ENCODE measurements around the gene CERKL. TPM values are rescaled to one million over a fixed set of nuclear protein-coding genes. Genes with fewer than 3 reads are reported as not detected.
"Not testable (repeated sequence)": the region's sequence is repeated elsewhere in the genome, so short reads cannot be mapped to it uniquely, and the experiment has no call there.

Gene CERKL, protein sequence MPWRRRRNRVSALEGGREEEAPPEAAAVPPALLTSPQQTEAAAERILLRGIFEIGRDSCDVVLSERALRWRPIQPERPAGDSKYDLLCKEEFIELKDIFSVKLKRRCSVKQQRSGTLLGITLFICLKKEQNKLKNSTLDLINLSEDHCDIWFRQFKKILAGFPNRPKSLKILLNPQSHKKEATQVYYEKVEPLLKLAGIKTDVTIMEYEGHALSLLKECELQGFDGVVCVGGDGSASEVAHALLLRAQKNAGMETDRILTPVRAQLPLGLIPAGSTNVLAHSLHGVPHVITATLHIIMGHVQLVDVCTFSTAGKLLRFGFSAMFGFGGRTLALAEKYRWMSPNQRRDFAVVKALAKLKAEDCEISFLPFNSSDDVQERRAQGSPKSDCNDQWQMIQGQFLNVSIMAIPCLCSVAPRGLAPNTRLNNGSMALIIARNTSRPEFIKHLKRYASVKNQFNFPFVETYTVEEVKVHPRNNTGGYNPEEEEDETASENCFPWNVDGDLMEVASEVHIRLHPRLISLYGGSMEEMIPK
- total RNA-seq (not detected), polyA plus RNA-seq (not detected)
- long read RNA-seq, donor 1, result 0 reads
- long read RNA-seq, donor 2, result 0 reads
- long read RNA-seq, donor 3, result 0 reads

DNA sequence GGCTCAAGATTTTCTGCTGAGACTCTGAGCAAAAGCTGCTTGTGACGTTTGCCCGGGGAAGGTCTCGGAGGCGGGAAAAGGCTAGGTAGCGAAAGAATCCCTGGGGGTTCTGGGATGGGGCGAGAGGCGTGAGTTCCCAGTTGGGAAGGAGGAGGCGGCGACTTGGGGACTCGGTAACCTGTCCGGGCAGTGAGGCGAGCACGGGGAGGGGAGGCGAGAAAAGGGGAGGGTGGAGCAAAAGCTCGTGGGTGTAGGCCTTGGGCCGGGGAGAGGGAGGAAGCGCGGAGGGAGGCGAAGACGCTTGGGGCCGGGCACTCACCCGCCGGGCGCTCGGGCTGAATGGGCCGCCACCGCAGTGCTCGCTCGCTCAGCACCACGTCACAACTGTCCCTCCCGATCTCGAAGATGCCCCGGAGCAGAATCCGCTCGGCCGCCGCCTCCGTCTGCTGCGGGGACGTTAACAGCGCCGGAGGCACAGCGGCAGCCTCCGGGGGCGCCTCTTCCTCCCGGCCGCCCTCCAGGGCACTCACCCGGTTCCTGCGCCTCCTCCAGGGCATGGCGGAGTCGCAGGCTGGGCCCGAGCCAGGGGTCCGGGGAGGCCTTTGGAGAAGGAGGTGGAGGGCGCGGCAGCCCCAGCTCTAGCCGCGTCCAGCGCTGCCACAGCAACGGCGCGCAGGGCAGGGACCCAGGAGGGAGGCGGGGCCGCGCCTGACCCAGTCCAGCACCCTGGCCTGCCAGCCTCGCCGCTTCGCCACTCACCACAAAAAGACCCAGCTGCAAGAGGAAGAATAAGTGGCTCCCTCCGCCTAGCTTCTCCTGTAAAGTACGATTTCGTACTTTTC, at the start of gene CERKL:
TSS of gene CERKL (minus strand) at position 656 of the 842 bp plus-strand sequence. CDS start at position 557, 99 bp downstream.
- H3K9me3 ChIP-seq, result no peaks in the 10 kb centered on the region
- TF ChIP-seq, protein P1, sequence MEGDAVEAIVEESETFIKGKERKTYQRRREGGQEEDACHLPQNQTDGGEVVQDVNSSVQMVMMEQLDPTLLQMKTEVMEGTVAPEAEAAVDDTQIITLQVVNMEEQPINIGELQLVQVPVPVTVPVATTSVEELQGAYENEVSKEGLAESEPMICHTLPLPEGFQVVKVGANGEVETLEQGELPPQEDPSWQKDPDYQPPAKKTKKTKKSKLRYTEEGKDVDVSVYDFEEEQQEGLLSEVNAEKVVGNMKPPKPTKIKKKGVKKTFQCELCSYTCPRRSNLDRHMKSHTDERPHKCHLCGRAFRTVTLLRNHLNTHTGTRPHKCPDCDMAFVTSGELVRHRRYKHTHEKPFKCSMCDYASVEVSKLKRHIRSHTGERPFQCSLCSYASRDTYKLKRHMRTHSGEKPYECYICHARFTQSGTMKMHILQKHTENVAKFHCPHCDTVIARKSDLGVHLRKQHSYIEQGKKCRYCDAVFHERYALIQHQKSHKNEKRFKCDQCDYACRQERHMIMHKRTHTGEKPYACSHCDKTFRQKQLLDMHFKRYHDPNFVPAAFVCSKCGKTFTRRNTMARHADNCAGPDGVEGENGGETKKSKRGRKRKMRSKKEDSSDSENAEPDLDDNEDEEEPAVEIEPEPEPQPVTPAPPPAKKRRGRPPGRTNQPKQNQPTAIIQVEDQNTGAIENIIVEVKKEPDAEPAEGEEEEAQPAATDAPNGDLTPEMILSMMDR (IDR thresholded peaks at IDR 0.05), result no peak
- intact Hi-C loops (cut with DNase I), result no loop called here
- H3K36me3 ChIP-seq, result no peaks in the 10 kb centered on the region
- peak within 1 kb of the TSS; percentile 23 to 63 (median 52) for H3K4me3 ChIP-seq
- H3K4me1 ChIP-seq, result peaks cover 0 to 15% (median 8%) of the 10 kb centered on the region in 9 donors
- ATAC-seq (peak; percentile 49 to 89 (median 62)), DNase-seq (peak in 1 of 2 donors; percentile 34)
- 1% methylated on average over 67 to 70 of the region's 70 CpGs for WGBS, 2 donors
- no peak within 1 kb of the TSS for H3K27ac ChIP-seq
- H3K27me3 ChIP-seq, result peaks cover 5 to 61% (median 49%) of the 10 kb centered on the region in 7 donors

- H3K9me3 ChIP-seq, H3K4me1 ChIP-seq, H3K36me3 ChIP-seq, ATAC-seq, H3K4me3 ChIP-seq, H3K27ac ChIP-seq, DNase-seq: not testable (repeated sequence)
- 84 to 86% methylated on average over 3 of the region's 3 CpGs for WGBS, 2 donors
- peaks cover 0 to 11% (median 0%) of the 10 kb centered on the region in 7 donors for H3K27me3 ChIP-seq
- intact Hi-C loops (cut with DNase I), result loop anchor here in 2 of 10 donors (10.0 kb wide), 2 partner anchors 118 to 1578 kb away; no protein-coding TSS in a partner anchor
Observed at GRCh38 chr2:181702519-181702918, 45.6 kb upstream of the CERKL start.

DNA sequence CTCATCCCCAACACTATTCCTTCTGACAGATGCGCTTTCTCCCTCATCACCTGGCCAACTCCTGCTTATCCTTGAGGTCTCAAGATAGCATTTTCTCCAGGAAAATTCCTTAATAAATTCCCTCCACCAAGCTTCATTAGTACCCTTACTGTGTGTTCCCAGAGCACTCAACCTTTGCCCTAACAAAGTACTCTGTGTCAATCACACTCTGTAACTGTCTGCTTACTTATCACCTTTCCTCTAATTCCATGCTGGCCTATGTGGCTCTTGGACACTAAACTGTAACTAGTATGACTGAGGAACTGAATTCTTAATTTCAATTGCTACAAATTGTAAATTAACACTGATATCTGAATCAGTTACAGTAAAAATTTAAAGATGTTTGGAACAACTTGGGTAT, 41.3 kb upstream of the CERKL start:
- ATAC-seq (peak in 1 of 8 donors; percentile 41), DNase-seq (no peak)
- 77 to 86% methylated on average over 1 of the region's 1 CpG for WGBS, 2 donors

DNA sequence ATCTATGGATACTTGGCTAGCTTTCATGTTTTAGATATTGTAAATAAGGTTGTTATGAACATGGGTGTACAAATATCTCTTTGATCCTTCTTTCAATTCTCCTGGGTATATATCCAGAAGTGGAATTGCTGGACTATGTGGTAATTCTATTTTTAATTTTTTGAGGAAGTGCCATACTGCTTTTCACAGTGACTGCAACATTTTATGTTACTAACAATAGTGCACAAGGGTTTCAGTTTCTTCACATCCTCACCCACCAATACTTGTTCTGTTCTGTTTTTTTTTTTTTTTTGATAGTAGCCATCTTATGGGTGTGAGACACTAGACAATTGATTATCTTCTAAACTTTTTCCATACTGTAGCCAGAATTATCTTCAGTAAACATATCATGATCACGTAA, 40.7 kb upstream of the CERKL start:
- intact Hi-C loops (cut with DNase I), result no loop called here
- Histone ChIP-seq H3K36me3 (no peaks in the 10 kb centered on the region), H3K4me3 (no peak overlapping the region), H3K9me3 (peaks cover 0 to 3% (median 0%) of the 10 kb centered on the region in 11 donors), H3K4me1 (peaks cover 0 to 7% (median 0%) of the 10 kb centered on the region in 9 donors), H3K27ac (no peak overlapping the region), H3K27me3 (peaks cover 0 to 19% (median 0%) of the 10 kb centered on the region in 7 donors)
- 76 to 82% methylated on average over 1 of the region's 1 CpG for WGBS, 2 donors
- ATAC-seq, result peak in 2 of 8 donors; percentile 29 to 48
- TF ChIP-seq, protein P1 (IDR thresholded peaks at IDR 0.05), result no peak
- DNase-seq, result no peak

More for the DNA sequence above, 41.3 kb upstream of the CERKL start:
- peaks cover 0 to 19% (median 0%) of the 10 kb centered on the region in 7 donors for H3K27me3 ChIP-seq
- H3K9me3 ChIP-seq, result peaks cover 0 to 6% (median 0%) of the 10 kb centered on the region in 11 donors
- intact Hi-C loops (cut with DNase I), result no loop called here
- TF ChIP-seq, protein P1 (IDR thresholded peaks at IDR 0.05), result no peak
- H3K4me1 ChIP-seq, result peaks cover 0 to 7% (median 0%) of the 10 kb centered on the region in 9 donors
- no peaks in the 10 kb centered on the region for H3K36me3 ChIP-seq
- H3K27ac ChIP-seq, result no peak overlapping the region
- H3K4me3 ChIP-seq, result no peak overlapping the region
